Body of pancreas (tissue), 4 donors: Measurements from ENCODE around the gene UGP2.
"Not testable (repeated sequence)": the region's sequence is repeated elsewhere in the genome, so short reads cannot be mapped to it uniquely, and the experiment has no call there.

Source experiments
- CTCF ChIP-seq, 7 experiments: fragments of 450-650 bp in 4 of 7; fragments of 200-600 bp in 3 of 7; sonication (generic) in 3 of 7; IDR thresholded peaks; one replicate each; pipeline ENCODE4 v1.5.1; 2016 to 2019; ENCODE audit warnings: antibody characterized with exemption in 7 of 7
- POLR2A ChIP-seq, 3 donors: fragments of 450-650 bp; IDR thresholded peaks; one replicate each; pipeline ENCODE4 v1.6.1; 2016; ENCODE audit warnings: antibody characterized with exemption in 3 of 3, mild to moderate bottlenecking in 2 of 3

GRCh38 chr2:63932104-63932503, 90.4 kb downstream of the UGP2 start:
- TF ChIP-seq POLR2A, CTCF (IDR thresholded peaks at IDR 0.05): not testable (repeated sequence)
